SK-N-SH treated with all-trans-retinoic acid at 6 μM for 48 hours (cell line): ENCODE data around the gene SYNE1.
"Not testable (repeated sequence)": the region's sequence is repeated elsewhere in the genome, so short reads cannot be mapped to it uniquely, and the experiment has no call there.

Source experiments
- ARNTL ChIP-seq: fragments of 450-650 bp; formaldehyde crosslinking; IDR thresholded peaks from 2 replicates; pipeline ENCODE4 v1.5.0; 2020; ENCODE audit warnings: low read depth, mild to moderate bottlenecking, moderate library complexity, borderline replicate concordance
- GLIS3 ChIP-seq: fragments of 250-450 bp; sonication (Bioruptor Pico); IDR thresholded peaks from 2 replicates; pipeline ENCODE4 v1.5.0; 2020; ENCODE audit warnings: mild to moderate bottlenecking, moderate library complexity
- ISL1 ChIP-seq: fragments of 250-450 bp; sonication (Bioruptor Pico); IDR thresholded peaks from 2 replicates; pipeline ENCODE4 v2.1.2; 2022; ENCODE audit warnings: mild to moderate bottlenecking, moderate library complexity
- PPARA ChIP-seq: fragments of 250-450 bp; sonication (Bioruptor Pico); IDR thresholded peaks from 2 replicates; pipeline ENCODE4 v1.5.0; 2020; ENCODE audit warnings: mild to moderate bottlenecking, borderline replicate concordance
- RARB ChIP-seq: fragments of 250-450 bp; sonication (Bioruptor Pico); IDR thresholded peaks from 2 replicates; pipeline ENCODE4 v1.8.0; 2021; ENCODE audit warnings: mild to moderate bottlenecking, moderate library complexity
- TOX ChIP-seq: fragments of 250-450 bp; sonication (Bioruptor Pico); IDR thresholded peaks from 2 replicates; pipeline ENCODE4 v1.8.0; 2021; ENCODE audit warnings: mild to moderate bottlenecking, moderate library complexity, borderline replicate concordance
- TSHZ2 ChIP-seq: fragments of 250-450 bp; sonication (Bioruptor Pico); IDR thresholded peaks from 2 replicates; pipeline ENCODE4 v1.5.0; 2020; ENCODE audit warnings: mild to moderate bottlenecking, moderate library complexity
- ZNF8 ChIP-seq: fragments of 450-650 bp; formaldehyde crosslinking; IDR thresholded peaks from 2 replicates; pipeline ENCODE4 v1.5.0; 2020; ENCODE audit warnings: mild to moderate bottlenecking, moderate library complexity
- TF ChIP-seq, protein P1 (sequence below): fragments of 250-450 bp; sonication (Bioruptor Pico); IDR thresholded peaks from 2 replicates; pipeline ENCODE4 v1.5.1; 2021; ENCODE audit warnings: mild to moderate bottlenecking, moderate library complexity

DNA sequence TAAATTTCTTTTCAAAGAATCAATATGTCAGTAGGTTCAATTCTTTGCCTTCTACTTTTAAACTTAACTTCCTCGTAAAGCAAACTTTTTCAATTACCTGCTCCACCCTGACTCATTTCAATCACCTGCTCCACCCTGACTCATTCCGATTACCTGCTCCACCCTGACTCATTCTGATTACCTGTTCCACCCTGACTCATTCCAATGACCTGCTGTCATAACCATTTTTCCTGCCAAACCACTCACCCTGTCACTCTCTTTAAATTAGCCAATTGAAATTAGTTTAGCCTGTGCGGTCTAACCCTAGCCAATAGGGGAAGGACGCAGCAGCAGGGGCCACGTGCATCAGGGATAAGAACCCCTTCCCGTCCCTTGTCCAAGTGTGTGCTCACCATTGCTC lies 141.7 kb downstream of the SYNE1 start:
- TF ChIP-seq, protein P1, sequence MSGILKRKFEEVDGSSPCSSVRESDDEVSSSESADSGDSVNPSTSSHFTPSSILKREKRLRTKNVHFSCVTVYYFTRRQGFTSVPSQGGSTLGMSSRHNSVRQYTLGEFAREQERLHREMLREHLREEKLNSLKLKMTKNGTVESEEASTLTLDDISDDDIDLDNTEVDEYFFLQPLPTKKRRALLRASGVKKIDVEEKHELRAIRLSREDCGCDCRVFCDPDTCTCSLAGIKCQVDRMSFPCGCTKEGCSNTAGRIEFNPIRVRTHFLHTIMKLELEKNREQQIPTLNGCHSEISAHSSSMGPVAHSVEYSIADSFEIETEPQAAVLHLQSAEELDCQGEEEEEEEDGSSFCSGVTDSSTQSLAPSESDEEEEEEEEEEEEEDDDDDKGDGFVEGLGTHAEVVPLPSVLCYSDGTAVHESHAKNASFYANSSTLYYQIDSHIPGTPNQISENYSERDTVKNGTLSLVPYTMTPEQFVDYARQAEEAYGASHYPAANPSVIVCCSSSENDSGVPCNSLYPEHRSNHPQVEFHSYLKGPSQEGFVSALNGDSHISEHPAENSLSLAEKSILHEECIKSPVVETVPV (CRISPR knock-in tag) = not testable (repeated sequence)
- TF ChIP-seq ZNF8 (CRISPR knock-in tag); TOX (CRISPR knock-in tag); RARB; GLIS3 (CRISPR knock-in tag); ARNTL (CRISPR knock-in tag); TSHZ2 (CRISPR knock-in tag); ISL1 (CRISPR knock-in tag); PPARA (CRISPR knock-in tag): not testable (repeated sequence)
